DND-41 (cell line): ENCODE data around the gene TBC1D23.

Experiments used
- EZH2 ChIP-seq: IDR thresholded peaks from 3 replicates; pipeline ENCODE4 v1.6.1; 2012; ENCODE audit warnings: borderline replicate concordance, low read depth, mild to moderate bottlenecking, moderate library complexity, low read length, inconsistent platforms; ENCODE audit not compliant: severe bottlenecking
- TF ChIP-seq, protein P1 (sequence below): IDR thresholded peaks from 2 replicates; pipeline ENCODE4 v1.5.1; 2012; ENCODE audit warnings: borderline replicate concordance, low read length, moderate library complexity, mild to moderate bottlenecking; ENCODE audit not compliant: poor library complexity, severe bottlenecking; ENCODE audit errors: extremely low read depth

DNA sequence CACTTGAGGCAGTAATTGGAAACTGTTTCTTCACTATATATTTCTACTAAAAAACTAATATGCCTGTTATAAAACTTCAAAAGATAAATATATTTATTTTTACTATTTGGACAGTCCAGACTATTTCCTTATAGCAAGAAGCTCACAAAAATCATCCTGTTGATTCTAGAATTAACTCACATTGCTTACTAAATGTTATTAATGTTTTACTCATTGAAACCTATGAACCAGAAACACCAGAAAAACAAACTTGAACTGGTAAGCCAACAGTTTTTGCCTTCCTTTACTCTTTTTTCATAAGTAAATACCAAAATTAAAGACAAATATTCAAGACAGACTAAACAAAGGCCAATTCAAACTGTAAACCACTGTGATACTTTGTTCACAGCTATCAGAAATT lies 113.7 kb downstream of the TBC1D23 start:
- TF ChIP-seq, protein P1, sequence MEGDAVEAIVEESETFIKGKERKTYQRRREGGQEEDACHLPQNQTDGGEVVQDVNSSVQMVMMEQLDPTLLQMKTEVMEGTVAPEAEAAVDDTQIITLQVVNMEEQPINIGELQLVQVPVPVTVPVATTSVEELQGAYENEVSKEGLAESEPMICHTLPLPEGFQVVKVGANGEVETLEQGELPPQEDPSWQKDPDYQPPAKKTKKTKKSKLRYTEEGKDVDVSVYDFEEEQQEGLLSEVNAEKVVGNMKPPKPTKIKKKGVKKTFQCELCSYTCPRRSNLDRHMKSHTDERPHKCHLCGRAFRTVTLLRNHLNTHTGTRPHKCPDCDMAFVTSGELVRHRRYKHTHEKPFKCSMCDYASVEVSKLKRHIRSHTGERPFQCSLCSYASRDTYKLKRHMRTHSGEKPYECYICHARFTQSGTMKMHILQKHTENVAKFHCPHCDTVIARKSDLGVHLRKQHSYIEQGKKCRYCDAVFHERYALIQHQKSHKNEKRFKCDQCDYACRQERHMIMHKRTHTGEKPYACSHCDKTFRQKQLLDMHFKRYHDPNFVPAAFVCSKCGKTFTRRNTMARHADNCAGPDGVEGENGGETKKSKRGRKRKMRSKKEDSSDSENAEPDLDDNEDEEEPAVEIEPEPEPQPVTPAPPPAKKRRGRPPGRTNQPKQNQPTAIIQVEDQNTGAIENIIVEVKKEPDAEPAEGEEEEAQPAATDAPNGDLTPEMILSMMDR = no peak
- TF ChIP-seq EZH2 = no peak
